Activated CD4-positive, alpha-beta T cell treated with anti-CD3 and anti-CD28 coated beads, Interleukin-2, amount 10 ng/mL, durations not matched to agents 7 days and 5 days (primary cell): ENCODE measurements around the gene PLN. TPM values are rescaled to one million over a fixed set of nuclear protein-coding genes. Genes with fewer than 3 reads are reported as not detected.

Experiments used
- CTCF ChIA-PET: fragments of 350-600 bp; sonication (Branson Sonifier 250); formaldehyde crosslinking; loops from one replicate; lab custom pipeline; 2021; ENCODE audit warnings: antibody characterized with exemption; lab: Charles Lee
- POLR2A ChIA-PET: fragments of 350-600 bp; sonication (Branson Sonifier 250); formaldehyde crosslinking; loops from one replicate; lab custom pipeline; 2021; ENCODE audit warnings: antibody characterized with exemption; lab: Charles Lee
- DNase-seq: peaks from one replicate; pipeline ENCODE4 v3.0.0-alpha.2; 2020
- H3K27ac Mint-ChIP-seq: one replicate; pipeline ENCODE4 v1.8.0; 2021; ENCODE audit warnings: mild to moderate bottlenecking, moderate library complexity, mixed read lengths
- H3K27me3 Mint-ChIP-seq: one replicate; pipeline ENCODE4 v1.8.0; 2021; ENCODE audit warnings: mixed read lengths
- H3K36me3 Mint-ChIP-seq: one replicate; pipeline ENCODE4 v1.8.0; 2021; ENCODE audit warnings: low read depth, mixed read lengths
- H3K4me1 Mint-ChIP-seq: one replicate; pipeline ENCODE4 v1.8.0; 2021; ENCODE audit warnings: mixed read lengths
- H3K4me3 Mint-ChIP-seq: one replicate; pipeline ENCODE4 v1.8.0; 2021; ENCODE audit warnings: mild to moderate bottlenecking, moderate library complexity, mixed read lengths
- H3K9me3 Mint-ChIP-seq: one replicate; pipeline ENCODE4 v1.8.0; 2021; ENCODE audit warnings: mixed read lengths
- total RNA-seq, 2 experiments: library from RNA; stranded (reverse); gene quantifications; one replicate each; pipeline ENCODE4 v1.2.3, GENCODE V29; 2021

The PLN gene
- total RNA-seq, 2 experiments from 2014 or later, result not detected

DNA sequence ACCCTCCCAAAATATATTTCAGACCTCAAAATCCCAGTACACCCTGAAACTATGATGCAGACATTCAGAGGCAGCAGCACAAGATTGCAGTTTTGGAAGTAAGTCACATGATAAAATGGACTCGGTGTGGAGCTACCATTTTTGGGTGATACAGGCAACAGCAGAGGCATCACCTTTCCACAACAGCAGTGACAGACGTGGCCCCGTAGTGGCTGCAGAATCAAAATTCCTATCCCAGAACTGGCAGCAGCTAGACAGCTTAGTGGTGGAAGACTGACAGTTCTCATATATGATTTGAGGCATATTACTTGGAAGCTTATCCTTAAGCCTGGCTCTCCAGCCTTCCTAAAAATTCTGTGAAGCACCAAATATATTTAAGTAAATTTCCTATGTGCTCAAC is 19.9 kb downstream of the PLN start:
- DNase-seq, result no peak
- H3K27ac Mint-ChIP-seq, result no peak overlapping the region
- CTCF ChIA-PET, result no interaction called here
- peaks cover 14% of the 10 kb centered on the region for H3K4me1 Mint-ChIP-seq
- H3K36me3 Mint-ChIP-seq, result peaks cover 16% of the 10 kb centered on the region
- peaks cover under 1% of the 10 kb centered on the region for H3K9me3 Mint-ChIP-seq
- no peaks in the 10 kb centered on the region for H3K27me3 Mint-ChIP-seq
- POLR2A ChIA-PET, result no interaction called here
- no peak overlapping the region for H3K4me3 Mint-ChIP-seq

DNA sequence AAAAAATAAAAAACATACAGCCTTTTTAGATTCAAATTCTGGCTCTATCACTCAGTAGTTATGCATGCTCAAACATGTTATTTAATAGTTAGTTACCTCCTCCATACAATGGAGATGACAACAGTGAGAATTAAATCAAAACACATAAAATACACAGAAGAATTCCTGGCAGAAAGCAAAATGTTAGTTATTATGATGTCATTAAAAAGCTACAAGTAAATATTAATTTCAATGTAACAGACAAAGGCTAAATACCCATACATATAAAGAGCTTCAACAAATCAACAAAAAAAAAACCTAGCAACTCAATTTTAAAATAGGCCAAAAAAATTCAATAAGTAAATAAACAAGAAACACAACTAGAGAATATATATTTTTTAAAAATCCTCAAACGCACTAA is 21.4 kb downstream of the PLN start:
- H3K27ac Mint-ChIP-seq, result no peak overlapping the region
- H3K4me1 Mint-ChIP-seq, result peaks cover 16% of the 10 kb centered on the region
- ChIA-PET CTCF (no interaction called here), POLR2A (no interaction called here)
- DNase-seq, result no peak
- peaks cover 25% of the 10 kb centered on the region for H3K36me3 Mint-ChIP-seq
- peaks cover 9% of the 10 kb centered on the region for H3K9me3 Mint-ChIP-seq
- H3K4me3 Mint-ChIP-seq, result no peak overlapping the region
- no peaks in the 10 kb centered on the region for H3K27me3 Mint-ChIP-seq

DNA sequence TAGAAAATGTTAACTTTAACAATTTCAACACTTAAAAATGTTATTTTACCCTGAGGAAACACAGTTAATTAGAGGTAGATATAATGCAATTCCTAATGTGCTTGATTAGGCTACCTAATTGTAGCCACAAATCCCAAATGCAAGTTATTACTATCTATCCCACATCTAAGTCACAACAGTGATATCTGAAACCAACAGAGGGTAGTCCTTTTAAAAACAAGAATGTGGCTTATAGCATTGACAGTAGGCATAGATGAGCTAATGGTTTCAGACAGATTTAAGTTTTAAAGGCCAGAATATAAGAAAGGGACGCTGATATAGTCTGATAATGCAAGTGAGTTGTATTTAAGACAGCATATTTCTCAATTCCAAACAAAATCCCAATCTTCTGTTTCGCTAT is 23.0 kb downstream of the PLN start:
- Mint-ChIP-seq H3K36me3 (peaks cover 29% of the 10 kb centered on the region), H3K4me1 (peaks cover 4% of the 10 kb centered on the region), H3K9me3 (peaks cover 24% of the 10 kb centered on the region), H3K27ac (no peak overlapping the region), H3K27me3 (no peaks in the 10 kb centered on the region), H3K4me3 (no peak overlapping the region)
- no peak for DNase-seq
- ChIA-PET POLR2A (no interaction called here), CTCF (no interaction called here)

DNA sequence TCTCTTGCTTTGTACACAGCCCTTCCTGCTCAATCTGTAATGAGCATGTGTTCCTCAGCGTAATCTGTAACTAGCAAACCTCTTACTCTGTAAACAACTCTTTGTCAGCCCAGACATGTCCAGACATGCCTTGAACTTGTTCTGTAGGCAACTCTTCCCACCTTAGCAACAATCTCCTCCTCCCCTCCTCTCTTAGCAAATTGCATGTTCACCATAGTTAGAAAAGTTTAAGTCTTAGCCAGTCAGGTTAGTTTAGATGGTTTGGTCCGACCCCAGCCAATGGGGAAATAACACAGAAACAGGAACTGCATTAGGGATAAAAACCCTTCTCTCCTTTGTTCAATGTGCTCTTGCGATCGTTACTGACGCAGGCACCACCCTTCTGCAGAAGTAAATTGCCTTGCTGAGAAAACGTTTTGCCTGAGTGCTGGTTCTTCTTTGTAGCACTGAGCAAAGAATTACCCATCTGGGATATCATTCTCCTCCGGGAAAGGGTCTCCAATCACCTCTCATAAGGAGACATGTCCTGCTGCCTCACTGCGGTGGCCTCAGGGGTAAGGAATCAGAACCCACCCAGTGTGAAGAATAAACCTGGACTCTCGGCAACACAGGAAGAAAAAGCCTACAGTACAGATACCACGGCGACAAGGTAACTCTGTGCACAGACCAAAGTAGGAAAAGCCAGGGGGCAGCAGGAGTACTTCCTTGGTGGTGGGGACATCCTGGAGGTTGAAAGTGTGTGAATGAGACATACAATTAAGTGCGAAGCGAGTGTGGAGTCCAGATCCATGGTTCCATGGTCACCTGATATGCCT is 26.2 kb downstream of the PLN start:
- Mint-ChIP-seq H3K9me3 (peaks cover 41% of the 10 kb centered on the region), H3K27ac (peak overlapping the region; percentile 20), H3K36me3 (peaks cover 56% of the 10 kb centered on the region), H3K4me3 (no peak overlapping the region), H3K27me3 (no peaks in the 10 kb centered on the region), H3K4me1 (peaks cover 3% of the 10 kb centered on the region)
- DNase-seq, result no peak
- ChIA-PET CTCF (no interaction called here), POLR2A (no interaction called here)

DNA sequence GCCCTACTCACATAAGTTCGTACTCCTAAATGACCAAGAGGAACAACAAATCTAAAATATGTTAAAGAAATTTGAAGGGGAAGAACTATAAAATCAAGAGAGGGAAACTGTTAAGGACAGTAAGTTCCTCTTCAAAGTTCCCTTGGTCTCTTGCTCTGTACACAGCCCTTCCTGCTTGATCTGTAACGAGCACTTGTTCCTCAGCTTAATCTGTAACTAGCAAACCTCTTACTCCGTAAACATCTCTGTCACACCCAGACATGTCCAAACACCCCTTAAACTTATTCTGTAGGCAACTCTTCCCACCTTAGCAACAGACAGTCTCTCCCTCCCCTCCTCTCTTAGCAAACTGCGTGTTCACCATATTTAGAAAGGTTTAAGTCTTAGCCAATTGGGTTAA is 29.9 kb downstream of the PLN start:
- H3K9me3 Mint-ChIP-seq, result peaks cover 50% of the 10 kb centered on the region
- ChIA-PET CTCF (no interaction called here), POLR2A (no interaction called here)
- no peak for DNase-seq
- H3K27me3 Mint-ChIP-seq, result no peaks in the 10 kb centered on the region
- peaks cover 71% of the 10 kb centered on the region for H3K36me3 Mint-ChIP-seq
- peaks cover 3% of the 10 kb centered on the region for H3K4me1 Mint-ChIP-seq
- no peak overlapping the region for H3K4me3 Mint-ChIP-seq
- no peak overlapping the region for H3K27ac Mint-ChIP-seq

DNA sequence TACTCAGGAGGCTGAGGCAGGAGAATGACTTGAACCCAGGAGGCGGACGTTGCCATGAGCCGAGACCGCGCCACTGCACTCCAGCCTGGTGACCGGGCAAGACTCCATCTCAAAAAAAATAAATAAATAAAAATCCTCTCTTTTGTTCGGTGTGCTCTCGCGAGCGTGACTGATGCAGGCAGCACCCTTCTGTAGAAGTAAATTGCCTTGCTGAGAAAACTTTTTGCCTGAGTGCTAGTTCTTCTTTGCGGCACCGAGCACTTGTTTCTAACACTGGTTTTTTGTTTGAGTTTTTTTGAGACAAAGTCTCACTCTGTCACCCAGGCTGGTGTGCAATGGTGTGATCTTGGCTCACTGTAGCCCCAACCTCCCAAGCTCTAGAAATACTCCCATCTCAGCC is 30.5 kb downstream of the PLN start:
- H3K4me3 Mint-ChIP-seq, result no peak overlapping the region
- CTCF ChIA-PET, result interaction anchor here (0.6 kb wide), 1 partner anchor 21 kb away, joined by 4 read pairs; no protein-coding TSS in a partner anchor

DNA sequence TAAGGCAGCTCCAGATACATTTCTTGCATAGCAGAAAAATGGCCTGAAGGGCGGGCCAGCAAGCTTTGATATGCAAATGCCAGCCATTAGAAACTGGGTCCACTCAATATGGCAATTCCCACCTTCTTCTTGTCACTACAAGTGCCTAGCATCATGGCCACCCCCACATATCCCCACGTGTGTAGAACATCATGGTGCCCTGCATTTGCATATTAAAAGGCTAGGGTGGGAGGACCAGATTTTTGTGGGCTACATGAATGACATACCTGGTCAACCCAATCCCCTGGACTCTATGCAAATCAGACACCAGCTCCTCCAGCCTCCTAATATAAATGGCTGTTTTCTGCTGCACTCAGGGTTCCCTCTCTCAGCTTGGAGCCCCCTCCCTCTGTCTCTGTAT is 31.7 kb downstream of the PLN start:
- CTCF ChIA-PET, result interaction anchor here (1.9 kb wide), 1 partner anchor 21 kb away, joined by 4 read pairs; no protein-coding TSS in a partner anchor
- Mint-ChIP-seq H3K27ac (no peak overlapping the region), H3K9me3 (peaks cover 39% of the 10 kb centered on the region), H3K27me3 (no peaks in the 10 kb centered on the region), H3K4me3 (no peak overlapping the region), H3K4me1 (no peaks in the 10 kb centered on the region), H3K36me3 (peaks cover 66% of the 10 kb centered on the region)
- no peak for DNase-seq
- POLR2A ChIA-PET, result no interaction called here

More for the DNA sequence above, 30.5 kb downstream of the PLN start:
- H3K9me3 Mint-ChIP-seq, result peaks cover 49% of the 10 kb centered on the region
- H3K36me3 Mint-ChIP-seq, result peaks cover 73% of the 10 kb centered on the region
- no peaks in the 10 kb centered on the region for H3K27me3 Mint-ChIP-seq
- no peak overlapping the region for H3K27ac Mint-ChIP-seq
- POLR2A ChIA-PET, result no interaction called here
- no peak for DNase-seq
- peaks cover 3% of the 10 kb centered on the region for H3K4me1 Mint-ChIP-seq

DNA sequence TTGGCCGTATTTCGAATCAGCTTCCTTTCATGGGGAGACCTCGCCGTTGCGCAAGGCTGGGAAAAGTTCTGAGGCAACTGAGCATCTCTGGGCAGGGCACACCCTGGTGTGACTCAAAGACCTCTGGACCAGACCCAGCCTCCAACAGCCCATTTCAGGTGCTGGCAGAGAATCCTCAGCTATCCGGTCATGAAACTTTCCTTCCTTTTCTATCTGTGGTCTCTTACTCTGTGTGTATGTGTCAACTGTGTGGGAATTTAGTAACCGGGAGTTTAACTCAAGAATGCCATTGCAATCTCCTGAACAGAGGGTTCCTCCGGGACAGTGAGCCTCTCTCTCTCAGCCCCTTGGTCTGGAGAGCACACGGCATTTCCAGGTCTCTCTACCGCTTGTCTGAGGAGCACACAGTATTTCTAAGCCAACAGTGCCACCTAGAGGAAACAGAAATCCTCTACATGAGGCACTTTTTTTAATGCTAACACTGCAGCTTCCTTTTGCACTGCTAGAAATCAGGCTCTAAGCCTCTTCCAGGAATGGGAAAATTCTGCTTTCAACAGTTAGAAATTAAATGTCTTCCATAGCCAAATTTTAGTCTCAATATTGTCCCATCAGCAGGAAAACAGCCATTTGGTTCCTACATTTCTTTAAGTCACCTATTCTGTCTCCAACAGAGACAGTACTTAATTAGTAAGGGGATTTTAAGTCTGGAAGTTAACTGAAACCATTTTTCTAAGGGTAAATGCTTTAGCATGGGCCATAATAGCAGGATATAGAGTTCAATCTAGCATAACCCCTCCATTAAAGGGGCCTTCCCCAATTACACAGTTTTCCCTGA is 32.7 kb downstream of the PLN start:
- ChIA-PET POLR2A (no interaction called here), CTCF (interaction anchor here (1.3 to 1.9 kb wide), 3 partner anchors 15 to 54 kb away, joined by 3 to 5 read pairs (median 4); no protein-coding TSS in a partner anchor)
- Mint-ChIP-seq H3K4me3 (no peak overlapping the region), H3K27me3 (no peaks in the 10 kb centered on the region), H3K27ac (peak overlapping the region; percentile 79), H3K4me1 (no peaks in the 10 kb centered on the region), H3K9me3 (peaks cover 30% of the 10 kb centered on the region), H3K36me3 (peaks cover 66% of the 10 kb centered on the region)
- DNase-seq, result peak; percentile 35

DNA sequence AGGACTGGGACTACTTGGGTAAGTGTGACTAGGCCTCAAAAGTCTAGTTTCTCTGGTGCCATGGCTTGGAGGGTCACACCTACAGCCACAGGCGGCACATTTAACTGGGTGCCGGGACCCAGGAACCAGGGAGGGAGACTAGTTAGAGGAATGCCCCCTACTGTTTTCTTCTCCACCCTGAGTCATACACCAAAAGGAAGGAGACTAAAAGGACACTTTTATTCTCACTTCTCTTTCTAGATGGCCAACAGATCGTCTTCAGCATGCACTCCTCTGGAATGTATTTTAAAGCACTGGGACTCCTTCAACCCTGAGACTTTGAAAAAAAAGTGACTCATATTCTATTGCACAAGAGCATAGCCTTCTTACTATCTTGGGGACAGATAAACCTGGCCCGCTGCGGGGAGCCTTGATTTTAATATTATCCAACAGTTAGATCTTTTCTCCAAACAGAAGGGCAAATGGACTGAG is 33.4 kb downstream of the PLN start:
- H3K9me3 Mint-ChIP-seq, result peaks cover 24% of the 10 kb centered on the region
- H3K27me3 Mint-ChIP-seq, result no peaks in the 10 kb centered on the region
- no peaks in the 10 kb centered on the region for H3K4me1 Mint-ChIP-seq
- no peak overlapping the region for H3K27ac Mint-ChIP-seq
- no peak overlapping the region for H3K4me3 Mint-ChIP-seq
- ChIA-PET CTCF (interaction anchor here (1.3 to 1.9 kb wide), 3 partner anchors 16 to 55 kb away, joined by 3 to 5 read pairs (median 4); no protein-coding TSS in a partner anchor), POLR2A (no interaction called here)
- no peak for DNase-seq
- peaks cover 63% of the 10 kb centered on the region for H3K36me3 Mint-ChIP-seq

DNA sequence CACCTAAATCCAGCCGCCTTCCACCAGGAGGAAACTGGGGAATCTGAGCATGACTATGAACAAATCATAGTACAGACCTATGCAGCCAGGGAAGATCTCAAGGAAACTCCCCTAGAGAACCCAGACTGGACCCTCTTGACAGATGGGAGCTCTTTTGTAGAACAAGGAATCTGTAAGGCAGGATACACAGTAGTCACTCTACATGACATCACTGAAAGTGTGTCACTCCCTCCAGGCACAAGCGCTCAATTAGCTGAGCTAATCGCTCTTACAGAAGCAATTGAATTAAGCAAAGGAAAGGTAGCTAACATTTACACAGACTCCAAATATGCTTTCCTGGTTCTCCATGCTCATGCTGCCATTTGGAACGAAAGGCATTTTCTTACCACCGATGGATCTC is 36.8 kb downstream of the PLN start:
- ChIA-PET CTCF (no interaction called here), POLR2A (no interaction called here)
- Mint-ChIP-seq H3K27me3 (no peaks in the 10 kb centered on the region), H3K4me3 (no peak overlapping the region), H3K27ac (no peak overlapping the region), H3K36me3 (peaks cover 45% of the 10 kb centered on the region), H3K4me1 (peaks cover 1% of the 10 kb centered on the region), H3K9me3 (peaks cover 12% of the 10 kb centered on the region)
- no peak for DNase-seq

DNA sequence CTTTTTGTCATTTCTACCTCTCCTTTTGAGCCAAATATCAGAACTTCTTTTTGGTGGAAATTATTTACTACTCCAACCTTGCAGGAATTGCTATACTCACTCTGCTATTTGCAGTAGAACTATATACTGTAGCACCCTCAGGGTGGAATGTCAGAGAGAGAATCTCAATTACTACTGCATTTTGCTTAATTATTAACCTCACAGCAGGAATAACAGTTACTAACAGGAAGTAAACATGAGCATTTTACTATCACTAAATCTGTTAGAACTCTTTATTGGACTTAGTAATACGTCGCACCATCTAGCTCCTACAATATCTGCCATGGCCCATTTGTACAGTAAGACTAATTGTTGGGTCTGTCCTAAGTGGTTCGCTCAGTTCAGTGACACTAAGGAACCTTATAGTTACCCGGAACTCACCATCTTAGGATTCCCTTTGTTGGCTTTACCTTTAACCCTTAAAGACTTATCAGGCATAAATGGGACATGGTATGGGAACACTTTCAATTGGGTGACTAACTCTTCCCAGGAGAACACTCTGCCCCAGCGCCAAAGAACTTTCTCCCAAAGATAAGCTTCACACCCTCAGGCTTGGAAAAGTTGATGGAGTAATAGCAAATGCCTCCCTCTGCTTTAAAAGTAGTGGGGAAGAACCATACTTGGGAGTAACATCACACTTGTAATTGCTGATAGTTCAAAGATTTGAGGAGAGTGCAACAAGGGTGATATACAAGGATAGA is 38.8 kb downstream of the PLN start:
- Mint-ChIP-seq H3K27ac (no peak overlapping the region), H3K36me3 (peaks cover 49% of the 10 kb centered on the region), H3K4me3 (no peak overlapping the region), H3K4me1 (peaks cover 1% of the 10 kb centered on the region), H3K27me3 (no peaks in the 10 kb centered on the region), H3K9me3 (peaks cover 5% of the 10 kb centered on the region)
- ChIA-PET POLR2A (no interaction called here), CTCF (interaction anchor here (0.6 kb wide), 2 partner anchors 15 to 223 kb away, joined by 3 read pairs; no protein-coding TSS in a partner anchor)
- DNase-seq, result no peak

DNA sequence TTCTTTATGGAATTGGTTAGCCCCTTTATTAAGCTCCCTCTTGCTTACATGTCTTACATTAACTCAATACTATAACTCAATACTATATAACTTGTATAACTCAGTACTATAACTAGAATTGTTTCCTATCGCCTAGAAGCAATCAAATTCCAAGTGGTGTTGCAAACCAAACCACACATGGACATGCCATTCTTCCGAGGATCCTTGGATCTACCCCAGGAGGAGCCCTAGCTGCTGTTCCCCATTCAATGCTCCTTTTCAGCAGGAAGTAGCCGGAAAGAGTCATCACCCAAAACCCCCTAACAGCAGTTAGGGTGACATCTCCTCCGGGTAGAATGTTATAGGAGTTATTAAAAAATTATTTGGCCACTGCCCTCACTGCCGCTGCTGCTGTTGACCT is 40.5 kb downstream of the PLN start:
- H3K36me3 Mint-ChIP-seq, result peaks cover 48% of the 10 kb centered on the region
- ChIA-PET POLR2A (no interaction called here), CTCF (interaction anchor here (0.6 to 0.8 kb wide), 2 partner anchors 23 to 24 kb away, joined by 3 read pairs; no protein-coding TSS in a partner anchor)
- H3K4me3 Mint-ChIP-seq, result no peak overlapping the region
- H3K4me1 Mint-ChIP-seq, result peaks cover 1% of the 10 kb centered on the region
- DNase-seq, result no peak
- H3K27ac Mint-ChIP-seq, result no peak overlapping the region
- no peaks in the 10 kb centered on the region for H3K27me3 Mint-ChIP-seq
- peaks cover 5% of the 10 kb centered on the region for H3K9me3 Mint-ChIP-seq
